GM12892 (cell line): ENCODE data around the gene DUS1L. TPM values are rescaled to one million over a fixed set of nuclear protein-coding genes. Genes with fewer than 3 reads are reported as not detected.
A peak's percentile ranks its signal among the peaks of the same experiment; 100 is the strongest.

Experiments
- DNase-seq: peaks from one replicate; pipeline ENCODE4 v3.0.0; 2011; ENCODE audit not compliant: insufficient read length
- FAIRE-seq: peaks from 2 replicates; lab custom pipeline; 2011; peaks lifted over from hg19 to GRCh38; lab: Jason Lieb, UNC
- POLR2A ChIP-seq: IDR thresholded peaks from 2 replicates; pipeline ENCODE4 v1.6.1; 2011; ENCODE audit warnings: low read depth, low read length, control low read depth
- POLR2AphosphoS5 ChIP-seq: IDR thresholded peaks from 2 replicates; pipeline ENCODE4 v1.6.1; 2011; ENCODE audit warnings: low read depth, low read length, control low read depth
- TAF1 ChIP-seq: IDR thresholded peaks from 2 replicates; pipeline ENCODE4 v1.6.1; 2011; ENCODE audit warnings: low read depth, mild to moderate bottlenecking, control low read depth, low read length, borderline replicate concordance
- polyA plus RNA-seq: library from polyadenylated mRNA; unstranded; fragments of >200 nt; gene quantifications from one replicate; pipeline ENCODE4 v1.2.1, GENCODE V29; 2012; ENCODE audit warnings: missing spikeins, inconsistent platforms; ENCODE audit not compliant: missing spikeins

Gene DUS1L
- polyA plus RNA-seq: 72.0 TPM

- FAIRE-seq (peak; percentile 90), DNase-seq (peak; percentile 96)
- TF ChIP-seq POLR2A: no peak
- 0 out of 2 replicates have a peak, but pooled peaks have one; percentile 34 for TF ChIP-seq POLR2AphosphoS5
- peak; percentile 83; the same call in 1 of the 2 replicates for TF ChIP-seq TAF1
Measured at GRCh38 chr17:82065638-82066303, at the start of gene DUS1L. Gene DUS1L, minus strand, starts transcription at chr17:82065804. Its CDS starts 745 bp downstream, at chr17:82065059.

GRCh38 chr17:82114872-82115271, 49.3 kb upstream of the DUS1L start:
- no peak for TF ChIP-seq POLR2AphosphoS5
- TF ChIP-seq POLR2A: no peak
- no peak for TF ChIP-seq TAF1
- FAIRE-seq (no peak), DNase-seq (no peak)

GRCh38 chr17:82114447-82114846, 48.8 kb upstream of the DUS1L start:
- TF ChIP-seq POLR2A (no peak), TAF1 (no peak), POLR2AphosphoS5 (no peak)
- DNase-seq: no peak
- FAIRE-seq: no peak

GRCh38 chr17:82113941-82114340, 48.3 kb upstream of the DUS1L start:
- TF ChIP-seq POLR2AphosphoS5 (no peak), TAF1 (no peak), POLR2A (no peak)
- FAIRE-seq: no peak
- no peak for DNase-seq

GRCh38 chr17:82113422-82113821, 47.8 kb upstream of the DUS1L start:
- TF ChIP-seq POLR2A (no peak), TAF1 (no peak), POLR2AphosphoS5 (no peak)
- DNase-seq (no peak), FAIRE-seq (no peak)

- TF ChIP-seq POLR2AphosphoS5: no peak
- no peak for TF ChIP-seq TAF1
- TF ChIP-seq POLR2A: no peak
- DNase-seq (no peak), FAIRE-seq (no peak)
Measured at GRCh38 chr17:82112914-82113311, 47.3 kb upstream of the DUS1L start.

GRCh38 chr17:82112181-82112913, 46.7 kb upstream of the DUS1L start:
- FAIRE-seq (no peak), DNase-seq (no peak)
- TF ChIP-seq TAF1: no peak
- no peak for TF ChIP-seq POLR2AphosphoS5
- TF ChIP-seq POLR2A: no peak

- no peak for DNase-seq
Measured at GRCh38 chr17:82110298-82110697, 44.7 kb upstream of the DUS1L start.

GRCh38 chr17:82108961-82109475, 43.4 kb upstream of the DUS1L start:
- FAIRE-seq (no peak), DNase-seq (no peak)
- TF ChIP-seq POLR2AphosphoS5 (no peak), TAF1 (no peak), POLR2A (no peak)

More at GRCh38 chr17:82110298-82110697, 44.7 kb upstream of the DUS1L start:
- no peak for FAIRE-seq
- TF ChIP-seq POLR2AphosphoS5 (no peak), POLR2A (no peak), TAF1 (no peak)

GRCh38 chr17:82108496-82108945, 42.9 kb upstream of the DUS1L start:
- FAIRE-seq: no peak
- DNase-seq: no peak
- TF ChIP-seq POLR2A (no peak), POLR2AphosphoS5 (no peak)

GRCh38 chr17:82108038-82108437, 42.4 kb upstream of the DUS1L start:
- FAIRE-seq: no peak
- no peak for DNase-seq
- TF ChIP-seq TAF1: no peak
- no peak for TF ChIP-seq POLR2A
- TF ChIP-seq POLR2AphosphoS5: no peak
